GM12878 (cell line): ENCODE results near the gene PTPN22. TPM values are rescaled to one million over a fixed set of nuclear protein-coding genes. Genes with fewer than 3 reads are reported as not detected.

Source experiments
- ATAC-seq: fragments of 200-7000 bp; cut with Tn5 transposase; 3 replicates; pipeline ENCODE4 v1.9.1; 2020; ENCODE audit warnings: mild to moderate bottlenecking, moderate library complexity
- BruUV-seq: library from RNA; stranded (reverse); fragments of 400-500 nt; replicated peaks from 2 replicates; lab custom pipeline; 2021; lab: Mats Ljungman, UMichigan
- CTCF ChIA-PET: fragments of 300-600 bp; sonication (Branson Sonifier 250); formaldehyde crosslinking; extraction: SDS; loops from one replicate; lab custom pipeline; 2021; ENCODE audit warnings: inconsistent platforms; lab: Yijun Ruan, JAX
- POLR2A ChIA-PET: fragments of 350-600 bp; formaldehyde crosslinking; extraction: SDS; loops from one replicate; lab custom pipeline; 2021; ENCODE audit warnings: inconsistent platforms; lab: Charles Lee
- RAD21 ChIA-PET: fragments of 300-600 bp; sonication (Branson Sonifier 250); formaldehyde crosslinking; loops from one replicate; lab custom pipeline; 2023; ENCODE audit warnings: antibody characterized with exemption; ENCODE audit not compliant: unreplicated experiment; lab: Charles Lee
- SMC1A ChIA-PET: fragments of 300-600 bp; sonication (Branson Sonifier 250); formaldehyde crosslinking; loops from one replicate; lab custom pipeline; 2023; ENCODE audit not compliant: unreplicated experiment, uncharacterized antibody; lab: Charles Lee
- DNase-seq: peaks from one replicate; pipeline ENCODE4 v3.0.0-alpha.2; 2011; ENCODE audit warnings: low read depth, low spot score
- FAIRE-seq: peaks from 3 replicates; lab custom pipeline; 2011; peaks lifted over from hg19 to GRCh38; lab: Jason Lieb, UNC
- H2AFZ ChIP-seq: 2 replicates; pipeline ENCODE4 v1.6.0; 2011; ENCODE audit warnings: low read depth, low read length, control low read depth; ENCODE audit not compliant: control insufficient read depth
- H3K27ac ChIP-seq: 2 replicates; pipeline ENCODE4 v1.5.1; 2011; ENCODE audit warnings: control low read depth; ENCODE audit not compliant: control insufficient read depth, insufficient read depth
- H3K27me3 ChIP-seq, 2 experiments: replicated peaks in 1 of 2; 2 replicates each; pipeline versions ENCODE4 v1.6.0 to v1.6.1; 2011; ENCODE audit warnings: low read length in 1 of 2; ENCODE audit not compliant: control insufficient read depth in 2 of 2, insufficient read depth in 2 of 2
- H3K36me3 ChIP-seq, 2 experiments: 2 replicates each; pipeline ENCODE4 v1.5.1; 2011; ENCODE audit warnings: low read length in 1 of 2; ENCODE audit not compliant: control insufficient read depth in 2 of 2, insufficient read depth in 2 of 2
- H3K4me1 ChIP-seq: 2 replicates; pipeline ENCODE4 v1.6.1; 2011; ENCODE audit warnings: mild to moderate bottlenecking, low read length, moderate library complexity, mixed read lengths; ENCODE audit not compliant: control insufficient read depth, insufficient read depth
- H3K4me2 ChIP-seq: 2 replicates; pipeline ENCODE4 v1.6.0; 2011; ENCODE audit warnings: control low read depth; ENCODE audit not compliant: control insufficient read depth, insufficient read depth
- H3K4me3 ChIP-seq: fragments of 200-600 bp; sonication (generic); 2 replicates; pipeline ENCODE4 v1.5.1; 2016
- H3K79me2 ChIP-seq: 2 replicates; pipeline ENCODE4 v1.6.0; 2011; ENCODE audit warnings: low read length; ENCODE audit not compliant: control insufficient read depth, insufficient read depth
- H3K9ac ChIP-seq: 2 replicates; pipeline ENCODE4 v1.8.0; 2011; ENCODE audit warnings: low read length, control low read depth, mixed read lengths; ENCODE audit not compliant: control insufficient read depth, insufficient read depth
- H3K9me3 ChIP-seq: replicated peaks from 3 replicates; pipeline ENCODE4 v1.5.1; 2011; ENCODE audit warnings: mild to moderate bottlenecking, low read length; ENCODE audit not compliant: control insufficient read depth, insufficient read depth
- H4K20me1 ChIP-seq: 2 replicates; pipeline ENCODE4 v1.6.0; 2011; ENCODE audit not compliant: control insufficient read depth, insufficient read depth
- CEBPZ ChIP-seq: fragments of 150-350 bp; IDR thresholded peaks from 2 replicates; pipeline ENCODE4 v1.6.1; 2016; ENCODE audit warnings: low read depth, low read length
- NFIC ChIP-seq: IDR thresholded peaks from 2 replicates; pipeline ENCODE4 v1.6.1; 2012; ENCODE audit warnings: low read depth, mild to moderate bottlenecking, inconsistent platforms, low read length, moderate library complexity
- PKNOX1 ChIP-seq: fragments of 450-650 bp; IDR thresholded peaks from 2 replicates; pipeline ENCODE4 v1.6.1; 2016; ENCODE audit warnings: mild to moderate bottlenecking
- RBBP5 ChIP-seq: fragments of 200-600 bp; sonication (generic); conservative IDR thresholded peaks from 2 replicates; pipeline ENCODE4 v1.6.1; 2016
- ZNF622 ChIP-seq: fragments of 450-650 bp; IDR thresholded peaks from 2 replicates; pipeline ENCODE4 v1.6.1; 2017; ENCODE audit warnings: mild to moderate bottlenecking, inconsistent platforms
- whole genome bisulfite sequencing: methylation state at CpG from one replicate; pipeline ENCODE4 v1.1.6; 2016; ENCODE audit warnings: low lambda C conversion rate; ENCODE audit not compliant: insufficient replicate concordance, insufficient coverage; ENCODE audit errors: missing lambda C conversion rate; 5-methylcytosine and 5-hydroxymethylcytosine counted together
- in situ Hi-C: fragments of 300-500 bp; cut with MboI; formaldehyde crosslinking; loops from 9 replicates; pipeline ENCODE4 v1.14.3; 2018; ENCODE audit warnings: mixed read lengths
- intact Hi-C: fragments of 100-400 bp; cut with micrococcal nuclease; formaldehyde crosslinking; loops from one replicate; pipeline ENCODE4 v1.14.2; 2022; ENCODE audit not compliant: unreplicated experiment
- polyA plus RNA-seq, 11 experiments: library from polyadenylated mRNA; depleted of rRNA in 4 of 11; unstranded in 6 of 11; stranded (reverse) in 5 of 11; fragments of >200 nt; fragmentation: Nextera tagmentation in 4 of 11; fragmentation: Illumina TruSeq in 1 of 11; extraction: Ambion mirVana in 4 of 11; extraction: Trizol in 1 of 11; gene quantifications; 1 replicate in 1 of 11; 2 replicates in 10 of 11; pipeline versions ENCODE4 v1.2.1 to v1.2.3, GENCODE V29; 2011 to 2016; ENCODE audit warnings: inconsistent platforms in 2 of 11, missing spikeins in 2 of 11, low read depth in 1 of 11
- total RNA-seq, 4 experiments: library from RNA; depleted of rRNA in 3 of 4; stranded (reverse); fragments of >200 nt in 3 of 4; fragmentation: Illumina TruSeq in 1 of 4; extraction: Trizol in 1 of 4; gene quantifications; 2 replicates each; pipeline versions ENCODE4 v1.2.1 to v1.2.3, GENCODE V29; 2013 to 2021

Gene PTPN22
- total and polyA plus RNA-seq, 10 of the 15 experiments (the other 5 are each of a cell fraction or from before 2014, with no cell fraction given), result 22.8 to 65.1 (median 44.9) TPM

- Histone ChIP-seq H3K4me1 (no peaks in the 10 kb centered on the region), H4K20me1 (no peaks in the 10 kb centered on the region), H3K27me3 (no peaks in the 10 kb centered on the region), H3K79me2 (no peaks in the 10 kb centered on the region), H3K27ac (no peak overlapping the region), H3K4me2 (no peak overlapping the region), H3K36me3 (no peaks in the 10 kb centered on the region), H3K9ac (no peak overlapping the region), H3K4me3 (no peak overlapping the region), H2AFZ (no peak overlapping the region), H3K9me3 (no peaks in the 10 kb centered on the region; the same call in 2 of the 3 replicates)
- SMC1A ChIA-PET, result interaction anchor here (1.3 kb wide), 1 partner anchor 12 kb away, joined by 4 read pairs; the partner anchor contains the start of gene DCLRE1B
- POLR2A ChIA-PET, result no interaction called here
- intact Hi-C loops (no loop called here), in situ Hi-C loops (no loop called here)
- no peak for DNase-seq
- TF ChIP-seq PKNOX1 (no peak), ZNF622 (no peak), NFIC (no peak), CEBPZ (no peak), RBBP5 (no peak)
- 75% methylated on average over 2 of the region's 2 CpGs for WGBS
- no peak for FAIRE-seq
- RAD21 ChIA-PET, result no interaction called here
- no TSS peak for BruUV-seq
- CTCF ChIA-PET, result interaction anchor here (1.4 to 2.3 kb wide), 3 partner anchors 10 to 82 kb away, joined by 3 to 6 read pairs (median 4); partner anchors contain the start of gene HIPK1
- ATAC-seq, result no peak; the same call in 2 of the 3 replicates
Measured at GRCh38 chr1:113917400-113918082, 46.0 kb upstream of the PTPN22 start.
